Fibroblast of lung (primary cell): ENCODE results near the gene PPP1R3F. TPM values are rescaled to one million over a fixed set of nuclear protein-coding genes. Genes with fewer than 3 reads are reported as not detected.

Experiments
- DNase-seq, 2 donors: peaks; one replicate each; pipeline versions ENCODE4 v3.0.0 to v3.0.0-alpha.2; 2010; ENCODE audit warnings: low read depth in 2 of 2
- H2AFZ ChIP-seq: 2 replicates; pipeline ENCODE4 v1.5.1; 2012; ENCODE audit warnings: low read length, control low read depth, inconsistent platforms
- H3K27ac ChIP-seq: 2 replicates; pipeline ENCODE4 v1.5.1; 2011; ENCODE audit warnings: low read length, control low read depth; ENCODE audit not compliant: insufficient read depth
- H3K27me3 ChIP-seq: 2 replicates; pipeline ENCODE4 v1.5.1; 2011; ENCODE audit warnings: mild to moderate bottlenecking, low read length; ENCODE audit not compliant: control insufficient read depth, insufficient read depth
- H3K36me3 ChIP-seq: 2 replicates; pipeline ENCODE4 v1.5.1; 2011; ENCODE audit warnings: low read length; ENCODE audit not compliant: control insufficient read depth, insufficient read depth
- H3K4me1 ChIP-seq: 2 replicates; pipeline ENCODE4 v1.5.1; 2011; ENCODE audit warnings: low read length; ENCODE audit not compliant: control insufficient read depth, insufficient read depth; ENCODE audit errors: extremely low read depth
- H3K4me2 ChIP-seq: 2 replicates; pipeline ENCODE4 v1.5.1; 2011; ENCODE audit warnings: low read length, control low read depth; ENCODE audit not compliant: insufficient read depth; ENCODE audit errors: extremely low read depth
- H3K4me3 ChIP-seq, 4 experiments: fragments of 200-600 bp in 1 of 4; sonication (generic) in 1 of 4; replicated peaks in 1 of 4; 2 replicates each; pipeline ENCODE4 v1.5.1; 2011 to 2016; ENCODE audit warnings: low read length in 4 of 4, low read depth in 3 of 4, mild to moderate bottlenecking in 3 of 4, control low read depth in 2 of 4, inconsistent platforms in 1 of 4, mixed read lengths in 1 of 4; ENCODE audit not compliant: insufficient read depth in 1 of 4; ENCODE audit errors: control extremely low read depth in 1 of 4
- H3K79me2 ChIP-seq: 2 replicates; pipeline ENCODE4 v1.5.1; 2012; ENCODE audit warnings: mild to moderate bottlenecking, low read length, inconsistent platforms; ENCODE audit not compliant: control insufficient read depth, insufficient read depth
- H3K9ac ChIP-seq: 2 replicates; pipeline ENCODE4 v1.5.1; 2011; ENCODE audit warnings: mild to moderate bottlenecking, low read length, control low read depth; ENCODE audit not compliant: insufficient read depth
- H3K9me3 ChIP-seq: 2 replicates; pipeline ENCODE4 v1.5.1; 2012; ENCODE audit warnings: low read depth, low read length; ENCODE audit not compliant: control insufficient read depth, insufficient read depth
- H4K20me1 ChIP-seq: 2 replicates; pipeline ENCODE4 v1.5.1; 2011; ENCODE audit warnings: low read length; ENCODE audit not compliant: control insufficient read depth, insufficient read depth; ENCODE audit errors: extremely low read depth
- EZH2 ChIP-seq: IDR thresholded peaks from 2 replicates; pipeline ENCODE4 v1.5.1; 2012; ENCODE audit warnings: low read length, control low read depth, mild to moderate bottlenecking; ENCODE audit errors: missing control alignments
- polyA plus RNA-seq, 2 donors: library from polyadenylated mRNA; depleted of rRNA in 1 of 2; stranded (reverse) in 1 of 2; unstranded in 1 of 2; fragments of >200 nt; gene quantifications; 2 replicates each; pipeline ENCODE4 v1.2.1, GENCODE V29; 2011 to 2012; ENCODE audit warnings: missing spikeins in 1 of 2
- total RNA-seq: library from RNA; depleted of rRNA; stranded (reverse); fragments of >200 nt; gene quantifications from 2 replicates; pipeline ENCODE4 v1.2.1, GENCODE V29; 2014
- TF ChIP-seq, protein P1 (sequence below), 2 donors: IDR thresholded peaks in 1 of 2; conservative IDR thresholded peaks in 1 of 2; 1 replicate in 1 of 2; 2 replicates in 1 of 2; pipeline ENCODE4 v1.5.1; 2011 to 2012; ENCODE audit warnings: low read length in 2 of 2, control low read depth in 1 of 2, inconsistent platforms in 1 of 2, low read depth in 1 of 2, mild to moderate bottlenecking in 1 of 2

The PPP1R3F gene
- total and polyA plus RNA-seq, 2 donors (not counting 1 experiment from before 2014, with no cell fraction given), result 0.93 to 6.8 TPM

DNA sequence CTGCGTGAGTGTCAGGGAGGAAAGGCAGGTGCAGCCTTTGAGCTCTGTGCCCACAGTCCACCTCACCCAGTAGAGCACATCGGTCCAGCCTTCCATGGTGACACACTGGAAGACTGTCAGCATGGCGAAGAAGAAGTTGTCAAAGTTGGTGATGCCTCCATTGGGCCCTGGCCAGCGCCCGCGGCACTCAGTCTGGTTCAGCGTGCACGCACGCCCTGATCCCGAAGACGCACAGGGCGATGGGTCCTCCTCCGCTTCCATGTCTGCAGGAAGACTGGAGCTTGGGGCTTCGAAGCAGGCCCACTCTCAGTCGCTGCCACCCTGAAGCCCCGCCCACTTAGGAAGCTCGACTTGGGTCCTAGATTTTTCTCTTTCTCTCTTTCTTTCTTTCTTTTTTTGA is 41.4 kb upstream of the PPP1R3F start:
- Histone ChIP-seq H3K27me3 (no peaks in the 10 kb centered on the region), H3K27ac (no peak overlapping the region), H4K20me1 (no peaks in the 10 kb centered on the region), H3K9me3 (no peaks in the 10 kb centered on the region), H3K4me3 (no peak overlapping the region), H3K4me1 (no peaks in the 10 kb centered on the region), H3K36me3 (no peaks in the 10 kb centered on the region), H3K79me2 (no peaks in the 10 kb centered on the region), H3K4me2 (no peak overlapping the region), H3K9ac (no peak overlapping the region), H2AFZ (no peak overlapping the region)
- TF ChIP-seq, protein P1, sequence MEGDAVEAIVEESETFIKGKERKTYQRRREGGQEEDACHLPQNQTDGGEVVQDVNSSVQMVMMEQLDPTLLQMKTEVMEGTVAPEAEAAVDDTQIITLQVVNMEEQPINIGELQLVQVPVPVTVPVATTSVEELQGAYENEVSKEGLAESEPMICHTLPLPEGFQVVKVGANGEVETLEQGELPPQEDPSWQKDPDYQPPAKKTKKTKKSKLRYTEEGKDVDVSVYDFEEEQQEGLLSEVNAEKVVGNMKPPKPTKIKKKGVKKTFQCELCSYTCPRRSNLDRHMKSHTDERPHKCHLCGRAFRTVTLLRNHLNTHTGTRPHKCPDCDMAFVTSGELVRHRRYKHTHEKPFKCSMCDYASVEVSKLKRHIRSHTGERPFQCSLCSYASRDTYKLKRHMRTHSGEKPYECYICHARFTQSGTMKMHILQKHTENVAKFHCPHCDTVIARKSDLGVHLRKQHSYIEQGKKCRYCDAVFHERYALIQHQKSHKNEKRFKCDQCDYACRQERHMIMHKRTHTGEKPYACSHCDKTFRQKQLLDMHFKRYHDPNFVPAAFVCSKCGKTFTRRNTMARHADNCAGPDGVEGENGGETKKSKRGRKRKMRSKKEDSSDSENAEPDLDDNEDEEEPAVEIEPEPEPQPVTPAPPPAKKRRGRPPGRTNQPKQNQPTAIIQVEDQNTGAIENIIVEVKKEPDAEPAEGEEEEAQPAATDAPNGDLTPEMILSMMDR (conservative IDR thresholded peaks at IDR 0.05 in 1 of 2, IDR thresholded peaks at IDR 0.05 in 1 of 2; ENCODE audit: low read depth in 1 of 2, low read length in 2 of 2), result no peak
- no peak for TF ChIP-seq EZH2
- no peak for DNase-seq

DNA sequence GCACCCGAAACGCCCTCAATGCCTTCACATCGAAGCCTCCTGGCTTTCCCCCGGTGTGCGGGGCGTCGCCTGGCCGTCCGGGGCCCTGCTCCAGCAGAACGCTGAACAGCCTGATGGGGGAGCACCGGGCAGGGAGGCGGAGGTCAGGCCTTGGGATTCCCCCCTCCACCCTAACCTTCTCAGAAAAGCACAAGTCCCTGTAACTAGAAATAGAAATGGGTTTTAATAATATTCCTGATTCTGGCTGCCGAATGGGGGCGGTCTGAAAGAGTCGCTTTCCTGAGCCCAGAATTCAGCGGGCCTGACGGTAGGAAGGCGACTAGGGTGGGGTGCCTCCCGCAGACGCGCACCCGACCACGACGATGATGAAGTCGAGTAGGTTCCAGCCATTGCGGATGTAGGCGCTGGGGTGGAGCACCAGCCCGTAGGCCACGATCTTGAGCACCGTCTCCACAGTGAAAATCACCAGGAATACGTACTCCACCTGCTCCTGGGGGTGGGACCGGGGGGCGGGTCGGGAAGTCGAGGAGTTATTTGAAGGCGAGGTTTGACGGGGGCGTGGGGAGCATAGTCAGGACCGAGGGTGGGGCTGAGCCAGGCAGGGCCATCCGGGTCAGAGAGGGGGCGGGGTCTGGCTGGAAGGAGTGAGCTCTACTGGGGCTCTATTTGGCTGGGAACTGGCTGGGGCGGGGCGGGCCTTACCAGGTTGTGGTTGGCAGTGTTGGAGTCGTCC is 38.9 kb upstream of the PPP1R3F start:
- Histone ChIP-seq H3K27me3 (no peaks in the 10 kb centered on the region), H3K79me2 (no peaks in the 10 kb centered on the region), H3K4me2 (no peak overlapping the region), H3K4me1 (no peaks in the 10 kb centered on the region), H4K20me1 (no peaks in the 10 kb centered on the region), H3K9me3 (no peaks in the 10 kb centered on the region), H3K27ac (no peak overlapping the region), H3K9ac (no peak overlapping the region), H2AFZ (no peak overlapping the region), H3K4me3 (peak overlapping the region in 1 of 4 experiments; percentile 6), H3K36me3 (no peaks in the 10 kb centered on the region)
- no peak for DNase-seq
- TF ChIP-seq, protein P1 (conservative IDR thresholded peaks at IDR 0.05 in 1 of 2, IDR thresholded peaks at IDR 0.05 in 1 of 2; ENCODE audit: low read depth in 1 of 2, low read length in 2 of 2), result peak in 1 of 2 donors; percentile 15
- no peak for TF ChIP-seq EZH2

DNA sequence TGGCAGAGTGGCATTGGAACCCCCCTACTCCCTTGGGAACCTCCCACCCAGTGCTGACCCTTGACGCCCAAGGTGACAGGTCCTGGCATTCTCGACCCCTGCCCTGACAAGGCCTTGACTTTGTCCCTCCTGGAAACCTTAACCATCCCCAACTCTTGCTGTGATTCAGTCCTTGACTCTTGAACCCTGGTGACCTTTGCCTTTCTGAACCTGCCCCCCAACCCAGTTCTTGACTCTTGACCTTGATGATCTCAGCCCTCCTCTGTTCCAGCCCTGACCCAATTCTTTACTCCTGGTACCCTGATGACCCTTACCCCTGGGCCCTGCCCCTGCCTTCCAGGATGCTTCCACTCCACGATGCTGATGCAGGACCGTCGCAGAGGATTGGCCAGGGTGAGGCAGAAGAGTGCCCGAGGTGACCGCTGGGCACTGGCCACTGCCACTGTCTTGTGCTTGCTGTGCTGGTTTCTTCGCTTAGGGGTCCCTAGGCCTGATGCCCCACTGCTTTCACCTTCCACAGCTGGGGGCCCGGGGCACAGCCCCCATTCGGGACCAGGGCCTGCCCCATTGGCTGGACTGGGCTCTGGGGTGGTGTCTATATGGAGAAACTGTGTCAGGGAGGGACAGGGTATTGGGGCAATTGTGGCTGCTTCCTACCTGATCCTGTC is 38.1 kb upstream of the PPP1R3F start:
- no peaks in the 10 kb centered on the region for H3K4me1 ChIP-seq
- no peak overlapping the region for H3K4me3 ChIP-seq
- no peak overlapping the region for H3K27ac ChIP-seq
- no peak overlapping the region for H3K9ac ChIP-seq
- no peaks in the 10 kb centered on the region for H4K20me1 ChIP-seq
- H3K79me2 ChIP-seq, result no peaks in the 10 kb centered on the region
- no peaks in the 10 kb centered on the region for H3K27me3 ChIP-seq
- H3K4me2 ChIP-seq, result no peak overlapping the region
- H3K9me3 ChIP-seq, result no peaks in the 10 kb centered on the region
- no peaks in the 10 kb centered on the region for H3K36me3 ChIP-seq
- H2AFZ ChIP-seq, result no peak overlapping the region
- TF ChIP-seq, protein P1 (conservative IDR thresholded peaks at IDR 0.05 in 1 of 2, IDR thresholded peaks at IDR 0.05 in 1 of 2; ENCODE audit: low read depth in 1 of 2, low read length in 2 of 2), result no peak
- no peak for TF ChIP-seq EZH2
- DNase-seq, result no peak
